Left ventricle myocardium superior (tissue), 1 donor: Measurements from ENCODE around the gene ZFP92. TPM values are rescaled to one million over a fixed set of nuclear protein-coding genes. Genes with fewer than 3 reads are reported as not detected.

Experiments
- total RNA-seq: library from RNA; stranded (reverse); fragmentation: NEBNext Ultra II Directional; extraction: Animal tissue kit (Norgen Biotek cat#: 25700); gene quantifications from one replicate; pipeline ENCODE4 v1.2.1, GENCODE V29; 2021
- donor health status: DM: no; HTN: yes; CAD: no; lungs with severe emphysema.

Gene ZFP92
- total RNA-seq, 1 donor from 2014 or later, result 0.57 TPM

Other genes starting within 250 kb of the ZFP92 start
- not detected for gene MAGEA1, start 232.2 kb upstream of the ZFP92 start, total RNA-seq
- gene PNMA6F, start 89.7 kb upstream of the ZFP92 start, total RNA-seq, result not detected
- 6.1 TPM for gene ZNF275, start 77.3 kb upstream of the ZFP92 start, total RNA-seq
- gene PNMA6E, start 10.1 kb upstream of the ZFP92 start, total RNA-seq, result not detected
- 0.25 TPM for gene TREX2, start 34.6 kb downstream of the ZFP92 start, total RNA-seq
- gene HAUS7, start 59.1 kb downstream of the ZFP92 start, total RNA-seq, result 16.2 TPM
- gene BGN, start 83.5 kb downstream of the ZFP92 start, total RNA-seq, result 40.6 TPM
- gene ATP2B3, start 106.2 kb downstream of the ZFP92 start, total RNA-seq, result not detected
- gene CCNQ, start 187.7 kb downstream of the ZFP92 start, total RNA-seq, result 42.5 TPM
- gene DUSP9, start 235.7 kb downstream of the ZFP92 start, total RNA-seq, result 0.10 TPM